Mucosa of descending colon (tissue), 3 donors: Measurements from ENCODE around the gene HMCN2. TPM values are rescaled to one million over a fixed set of nuclear protein-coding genes. Genes with fewer than 3 reads are reported as not detected.
A peak's percentile ranks its signal among the peaks of the same experiment; 100 is the strongest.

Experiments used
- ATAC-seq: fragments of 200-7000 bp; cut with Tn5 transposase; one replicate; pipeline ENCODE4 v1.9.1; 2020; ENCODE audit warnings: mild to moderate bottlenecking, moderate library complexity
- DNase-seq, 3 donors: peaks; one replicate each; pipeline ENCODE4 v3.0.0-alpha.2; 2020
- H3K36me3 ChIP-seq: fragments of 200-600 bp; one replicate; pipeline ENCODE4 v1.8.0; 2021; ENCODE audit warnings: low read depth, mild to moderate bottlenecking
- H3K4me1 ChIP-seq: fragments of 200-600 bp; one replicate; pipeline ENCODE4 v1.8.0; 2021; ENCODE audit warnings: low read depth, mild to moderate bottlenecking
- H3K4me3 ChIP-seq: fragments of 200-600 bp; one replicate; pipeline ENCODE4 v1.8.0; 2021; ENCODE audit warnings: mild to moderate bottlenecking
- H3K9me3 ChIP-seq: fragments of 200-600 bp; one replicate; pipeline ENCODE4 v1.8.0; 2021; ENCODE audit warnings: mild to moderate bottlenecking
- CTCF ChIP-seq: fragments of 200-600 bp; IDR thresholded peaks from one replicate; pipeline ENCODE4 v1.8.0; 2022; ENCODE audit warnings: antibody characterized with exemption, mild to moderate bottlenecking
- intact Hi-C, 2 donors: fragments of 100-400 bp; cut with DNase I in 1 of 2; cut with micrococcal nuclease in 1 of 2; formaldehyde crosslinking; loops; one replicate each; pipeline versions ENCODE4 v1.11.0 to v1.11.1; 2022; cut with DNase I, micrococcal nuclease
- total RNA-seq, 3 donors: library from RNA; stranded (reverse); fragmentation: NEBNext Ultra II Directional in 2 of 3; extraction: Animal tissue kit (Norgen Biotek cat#: 25700) in 2 of 3; gene quantifications; one replicate each; pipeline versions ENCODE4 v1.2.1 to v1.2.4, GENCODE V29; 2021 to 2023
- donor health status: DM: no; HTN: no; CAD: no; lungs with moderate emphysema.
- donor health status: DM: no; HTN: no; CAD: no.
- donor health status: DM: no; HTN: yes; CAD: no.

HMCN2 gene
- total RNA-seq, 3 donors from 2014 or later = 28.1 to 40.5 (median 33.2) TPM

GRCh38 chr9:130307667-130307943 lies 42.0 kb downstream of the HMCN2 start:
- Histone ChIP-seq H3K4me1 (no peaks in the 10 kb centered on the region), H3K4me3 (no peak overlapping the region), H3K36me3 (no peaks in the 10 kb centered on the region), H3K9me3 (no peaks in the 10 kb centered on the region)
- no peak for TF ChIP-seq CTCF
- no peak for DNase-seq
- intact Hi-C loops = no loop called here
- no peak for ATAC-seq

GRCh38 chr9:130308081-130308571 lies 42.6 kb downstream of the HMCN2 start:
- ATAC-seq (no peak), DNase-seq (no peak)
- TF ChIP-seq CTCF = no peak
- Histone ChIP-seq H3K36me3 (no peaks in the 10 kb centered on the region), H3K9me3 (no peaks in the 10 kb centered on the region), H3K4me1 (peaks cover 3% of the 10 kb centered on the region), H3K4me3 (no peak overlapping the region)
- intact Hi-C loops = no loop called here

- TF ChIP-seq CTCF = no peak
- intact Hi-C loops = no loop called here
- Histone ChIP-seq H3K36me3 (no peaks in the 10 kb centered on the region), H3K4me3 (no peak overlapping the region), H3K9me3 (no peaks in the 10 kb centered on the region), H3K4me1 (peaks cover 7% of the 10 kb centered on the region)
- ATAC-seq (no peak), DNase-seq (peak in 1 of 3 donors; percentile 17)
Observed at GRCh38 chr9:130309689-130310455, 44.3 kb downstream of the HMCN2 start.

- intact Hi-C loops = no loop called here
- TF ChIP-seq CTCF = no peak
- DNase-seq = peak in 1 of 3 donors; percentile 29
- H3K36me3 ChIP-seq = no peaks in the 10 kb centered on the region
- no peak for ATAC-seq
- H3K9me3 ChIP-seq = no peaks in the 10 kb centered on the region
- H3K4me3 ChIP-seq = no peak overlapping the region
- H3K4me1 ChIP-seq = peaks cover 7% of the 10 kb centered on the region
Observed at GRCh38 chr9:130310456-130310855, 44.9 kb downstream of the HMCN2 start.

GRCh38 chr9:130311003-130311402 lies 45.4 kb downstream of the HMCN2 start:
- no peak overlapping the region for H3K4me3 ChIP-seq
- intact Hi-C loops = no loop called here
- H3K4me1 ChIP-seq = peaks cover 7% of the 10 kb centered on the region
- H3K9me3 ChIP-seq = no peaks in the 10 kb centered on the region
- no peak for TF ChIP-seq CTCF
- peak in 1 of 3 donors; percentile 28 for DNase-seq
- no peak for ATAC-seq
- H3K36me3 ChIP-seq = no peaks in the 10 kb centered on the region
